GM18526 (cell line): ENCODE measurements around the gene LRCH4.
A peak's percentile ranks its signal among the peaks of the same experiment; 100 is the strongest.

Experiments
- POLR2A ChIP-seq: IDR thresholded peaks from 3 replicates; pipeline ENCODE4 v1.6.1; 2011; ENCODE audit not compliant: insufficient read length; ENCODE audit errors: extremely low read depth

The LRCH4 gene

GRCh38 chr7:100577103-100577502 is 8.8 kb downstream of the LRCH4 start:
- no peak for TF ChIP-seq POLR2A

GRCh38 chr7:100576384-100576993 is 9.4 kb downstream of the LRCH4 start:
- TF ChIP-seq POLR2A: no peak

- no peak for TF ChIP-seq POLR2A
Observed at GRCh38 chr7:100575746-100576383, 10.1 kb downstream of the LRCH4 start.

GRCh38 chr7:100575206-100575631 is 10.7 kb downstream of the LRCH4 start:
- TF ChIP-seq POLR2A: no peak

- no peak for TF ChIP-seq POLR2A
Observed at GRCh38 chr7:100574362-100575205, 11.3 kb downstream of the LRCH4 start.

GRCh38 chr7:100573691-100574361 is 12.1 kb downstream of the LRCH4 start, which contains the start of gene SAP25:
Gene SAP25, minus strand, starts transcription at chr7:100573900. Its CDS starts 158 bp downstream, at chr7:100573742.
- no peak for TF ChIP-seq POLR2A

DNA sequence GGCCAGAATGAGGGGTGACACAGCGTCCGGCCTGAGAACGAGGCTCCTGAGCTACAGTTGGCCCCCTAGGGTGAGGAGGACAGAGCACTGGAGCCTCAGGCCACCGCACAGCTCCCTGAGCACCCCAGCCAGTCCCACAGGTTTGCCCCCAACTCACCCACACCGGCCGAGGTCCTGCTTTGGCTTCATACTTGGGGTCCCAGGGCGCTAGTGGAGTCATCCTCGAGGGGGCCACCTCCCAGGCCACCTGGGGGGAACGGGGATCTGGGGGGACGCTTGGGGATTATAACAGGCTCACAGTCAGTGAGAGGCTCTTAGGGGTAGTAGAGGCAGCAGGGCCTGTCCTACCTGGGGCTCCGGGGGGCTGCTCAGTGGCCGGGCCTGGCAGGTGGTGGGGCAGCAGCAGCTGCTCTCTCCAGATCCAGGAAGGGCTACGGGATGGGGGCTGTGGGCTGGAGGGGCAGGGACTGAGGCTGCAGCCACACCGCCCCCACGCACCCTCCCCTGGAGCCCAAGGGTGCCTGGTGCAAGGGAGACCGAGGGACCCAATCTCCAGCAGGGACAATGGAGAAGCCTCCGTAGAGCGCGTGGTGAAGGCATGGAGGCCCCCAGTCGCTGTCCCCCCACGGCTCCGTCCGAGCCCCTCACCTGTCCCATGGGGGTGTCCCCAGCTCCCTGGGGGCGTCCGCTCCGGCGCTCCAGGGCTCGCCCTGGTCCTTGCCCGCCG is 12.8 kb downstream of the LRCH4 start:
- TF ChIP-seq POLR2A: no peak

DNA sequence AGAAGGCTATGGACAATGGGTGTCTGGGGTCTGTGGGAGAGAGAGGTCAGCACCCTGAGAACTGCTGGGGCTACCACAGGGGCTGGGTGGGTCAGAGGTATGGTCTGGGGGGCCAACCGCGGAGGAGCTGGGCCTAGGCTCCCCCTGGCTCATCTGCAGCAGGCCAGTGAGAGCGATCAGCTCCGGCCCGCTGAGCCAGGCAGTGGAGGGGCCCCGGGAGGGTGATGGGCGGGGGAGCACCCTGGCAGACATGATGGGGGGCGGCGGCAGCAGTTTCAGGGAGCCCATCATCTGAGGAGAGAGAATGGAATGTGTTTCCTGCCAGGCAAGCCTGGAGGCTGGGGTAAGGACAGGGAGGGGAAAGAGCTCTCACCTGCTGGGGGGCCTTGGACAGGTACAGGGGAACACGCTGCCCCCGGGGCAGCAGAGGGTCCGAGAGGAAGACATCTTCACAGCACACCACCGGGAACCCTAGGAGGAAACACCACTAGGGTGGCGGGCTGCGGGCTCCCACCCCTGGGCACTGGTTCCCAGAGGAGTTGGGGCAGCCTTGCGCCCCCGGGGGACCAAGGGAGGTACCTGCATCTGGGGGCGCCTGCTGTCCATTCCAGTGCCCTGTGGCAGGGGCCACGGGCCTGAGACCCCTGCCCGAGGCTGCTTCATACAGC is 13.5 kb downstream of the LRCH4 start:
- TF ChIP-seq POLR2A: no peak

- no peak for TF ChIP-seq POLR2A
Observed at GRCh38 chr7:100571829-100572116, 14.2 kb downstream of the LRCH4 start.

DNA sequence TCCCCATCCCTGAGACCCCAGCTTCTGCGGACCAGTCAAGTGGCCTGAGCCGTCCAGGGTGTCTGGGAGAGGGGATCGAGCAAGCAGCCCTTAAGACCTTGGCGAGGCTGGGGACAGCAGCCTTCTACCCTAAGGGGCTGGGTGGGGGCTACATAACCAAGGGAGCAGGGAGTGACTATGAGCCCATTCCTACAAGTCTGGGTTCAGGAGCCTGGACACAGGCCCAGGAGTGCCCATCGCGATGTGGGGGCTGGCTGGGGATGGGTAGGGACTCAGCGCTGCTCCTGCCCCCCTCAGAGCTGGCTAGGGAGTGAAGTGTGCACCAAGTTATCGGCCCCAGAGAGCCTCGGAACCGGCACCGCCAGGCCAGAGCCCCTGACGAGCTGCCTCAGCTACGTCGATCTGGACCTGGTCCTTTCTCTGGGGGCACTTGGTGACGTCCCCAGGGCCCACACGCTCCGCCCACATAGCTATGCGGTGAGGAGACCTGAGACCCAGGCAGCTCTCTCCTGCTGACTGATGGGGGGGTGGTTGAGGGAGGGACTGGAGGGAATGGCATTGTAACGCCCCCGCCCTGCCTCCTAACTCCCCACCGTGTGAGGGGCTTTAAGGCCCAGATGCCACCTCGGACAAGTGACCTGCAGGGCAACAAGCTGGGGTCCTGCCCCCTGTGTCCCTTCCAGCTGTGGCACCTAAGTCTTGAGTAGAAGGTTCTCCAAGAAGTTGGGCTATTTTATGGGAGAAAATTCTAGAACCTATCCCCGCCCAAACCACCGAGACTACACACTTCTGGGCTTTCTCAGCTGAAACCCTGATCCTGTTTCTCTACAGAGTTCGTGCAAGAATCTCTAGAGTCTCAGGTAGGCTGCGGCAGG is 14.7 kb downstream of the LRCH4 start:
- no peak for TF ChIP-seq POLR2A

DNA sequence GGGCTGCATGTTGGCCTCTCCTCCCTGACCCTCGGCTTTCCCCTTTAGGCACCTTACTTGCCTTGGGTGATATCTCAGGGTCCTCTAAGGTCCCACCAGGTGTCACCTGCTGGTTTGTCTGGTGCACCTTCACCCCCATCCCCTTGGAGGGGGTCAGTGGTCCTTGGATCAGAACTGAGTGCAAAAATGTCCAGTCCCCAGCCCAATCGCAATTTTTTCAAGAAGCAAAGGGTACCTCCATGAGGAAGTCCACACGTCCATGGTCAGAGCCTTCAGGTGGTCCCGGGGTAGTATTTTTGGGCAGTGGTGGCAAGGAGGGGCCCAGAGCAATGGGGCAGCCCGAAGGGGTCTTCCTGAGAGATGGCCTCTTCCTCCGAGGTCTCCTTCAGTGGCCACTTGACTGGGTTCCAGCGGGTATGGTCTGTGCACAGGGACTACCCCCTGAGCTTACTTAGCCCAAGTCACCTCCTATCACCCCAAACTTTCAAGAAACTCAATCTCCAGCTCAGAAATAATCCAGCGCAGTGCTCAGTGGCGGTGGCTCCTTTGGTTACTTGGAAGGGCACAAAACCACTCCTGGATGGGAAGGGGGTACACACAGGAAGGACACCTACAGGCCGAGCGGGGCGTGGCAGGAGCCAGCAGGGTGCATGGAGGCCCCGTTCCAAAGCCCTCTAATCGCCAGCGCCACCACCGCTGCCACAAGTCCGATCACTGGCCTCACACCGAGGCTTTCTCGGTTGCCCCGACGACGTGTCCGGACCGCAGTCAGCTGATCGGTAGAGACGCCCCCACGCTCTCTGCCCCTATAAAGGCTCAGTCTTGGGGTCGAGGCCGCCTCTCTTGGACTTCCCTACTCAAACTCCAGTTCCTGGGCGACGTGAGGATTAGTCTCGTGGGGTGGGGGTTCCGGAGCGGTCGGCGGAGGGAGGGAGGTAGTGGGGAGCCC is 16.8 kb downstream of the LRCH4 start:
- TF ChIP-seq POLR2A: no peak

GRCh38 chr7:100568176-100568895 is 17.6 kb downstream of the LRCH4 start:
- peak; percentile 12 for TF ChIP-seq POLR2A
